HEK293T (cell line): ENCODE data around the gene C22orf31.

ENCODE experiments used
- ARNT ChIP-seq: fragments of 450-650 bp; IDR thresholded peaks from 2 replicates; pipeline ENCODE4 v1.6.1; 2017; ENCODE audit warnings: mild to moderate bottlenecking
- BHLHE40 ChIP-seq: fragments of 450-650 bp; IDR thresholded peaks from 2 replicates; pipeline ENCODE4 v1.6.1; 2016; ENCODE audit warnings: mild to moderate bottlenecking, moderate library complexity, borderline replicate concordance
- FOXA1 ChIP-seq: fragments of 450-650 bp; IDR thresholded peaks from 2 replicates; pipeline ENCODE4 v1.6.1; 2016; ENCODE audit warnings: mild to moderate bottlenecking
- FOXK2 ChIP-seq: fragments of 450-650 bp; IDR thresholded peaks from 2 replicates; pipeline ENCODE4 v1.6.1; 2016; ENCODE audit warnings: mild to moderate bottlenecking
- FOXM1 ChIP-seq: fragments of 450-650 bp; IDR thresholded peaks from 2 replicates; pipeline ENCODE4 v1.6.1; 2017; ENCODE audit warnings: mild to moderate bottlenecking, borderline replicate concordance
- L3MBTL2 ChIP-seq: fragments of 450-650 bp; conservative IDR thresholded peaks from 2 replicates; pipeline ENCODE4 v1.6.1; 2016; ENCODE audit warnings: mild to moderate bottlenecking
- LEF1 ChIP-seq: fragments of 450-650 bp; IDR thresholded peaks from 2 replicates; pipeline ENCODE4 v1.6.1; 2017; ENCODE audit warnings: mild to moderate bottlenecking, borderline replicate concordance
- SP1 ChIP-seq: fragments of 450-650 bp; IDR thresholded peaks from 2 replicates; pipeline ENCODE4 v1.6.1; 2017
- SUZ12 ChIP-seq: fragments of 450-650 bp; IDR thresholded peaks from 2 replicates; pipeline ENCODE4 v1.6.1; 2016; ENCODE audit warnings: mild to moderate bottlenecking

- no peak for TF ChIP-seq ARNT
- no peak for TF ChIP-seq SUZ12
- TF ChIP-seq FOXM1, result no peak
- TF ChIP-seq FOXK2, result no peak
- no peak for TF ChIP-seq BHLHE40
- no peak for TF ChIP-seq L3MBTL2
- no peak for TF ChIP-seq SP1
- TF ChIP-seq LEF1, result no peak
- TF ChIP-seq FOXA1, result no peak
These were observed 30.6 kb upstream of the C22orf31 start for GRCh38 chr22:29092243-29092642.
